ENCODE data around the gene EFCAB14.
A peak's percentile ranks its signal among the peaks of the same experiment; 100 is the strongest.
"Not testable (repeated sequence)": the region's sequence is repeated elsewhere in the genome, so short reads cannot be mapped to it uniquely, and the experiment has no call there.

EFCAB14 gene

DNA sequence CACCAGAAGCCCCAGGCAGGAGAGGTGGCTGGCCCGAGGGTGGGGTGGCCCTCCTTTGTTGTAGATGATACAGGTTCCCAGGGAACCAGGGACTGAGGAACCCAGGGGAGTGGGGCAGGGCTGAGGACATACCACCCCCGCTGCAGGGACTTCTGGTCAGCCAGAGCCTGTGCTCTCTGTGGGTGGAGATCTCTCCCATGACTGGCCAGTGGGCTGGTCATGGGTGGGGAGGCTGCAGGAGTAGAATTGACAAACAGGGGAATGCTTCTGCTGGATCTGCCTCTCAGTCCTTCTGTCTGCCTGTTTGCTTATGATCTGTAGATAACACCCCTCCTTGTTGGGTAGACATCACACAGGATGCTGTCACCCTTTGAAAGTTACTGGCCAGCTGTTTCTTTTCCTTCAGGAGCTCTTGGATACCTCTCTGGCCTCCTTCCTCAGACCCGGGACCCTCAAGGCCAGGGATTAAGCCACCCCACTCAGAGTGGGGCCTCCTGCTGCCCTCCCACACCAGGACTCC lies 2.8 kb upstream of the EFCAB14 start:
- no peak for DNase-seq

DNA sequence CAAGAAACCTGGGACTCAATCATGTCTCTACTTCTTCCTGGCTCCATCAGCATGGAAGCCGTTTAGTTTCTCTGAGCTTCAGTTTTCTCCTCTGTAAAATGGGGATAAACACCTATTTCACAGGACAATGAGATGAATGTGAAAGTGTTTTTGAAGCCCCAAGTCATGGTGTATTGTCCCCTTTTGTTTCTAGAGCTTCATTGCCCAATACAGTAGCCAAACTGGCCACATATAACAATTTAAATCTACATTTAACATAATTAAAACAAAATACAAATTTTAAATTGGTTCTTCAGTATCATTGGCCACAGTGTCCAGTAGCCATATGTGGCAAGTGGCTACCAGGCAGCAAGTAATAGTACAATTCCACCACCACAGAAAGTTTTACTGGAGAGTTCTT lies 2.3 kb upstream of the EFCAB14 start:
- DNase-seq: no peak

DNA sequence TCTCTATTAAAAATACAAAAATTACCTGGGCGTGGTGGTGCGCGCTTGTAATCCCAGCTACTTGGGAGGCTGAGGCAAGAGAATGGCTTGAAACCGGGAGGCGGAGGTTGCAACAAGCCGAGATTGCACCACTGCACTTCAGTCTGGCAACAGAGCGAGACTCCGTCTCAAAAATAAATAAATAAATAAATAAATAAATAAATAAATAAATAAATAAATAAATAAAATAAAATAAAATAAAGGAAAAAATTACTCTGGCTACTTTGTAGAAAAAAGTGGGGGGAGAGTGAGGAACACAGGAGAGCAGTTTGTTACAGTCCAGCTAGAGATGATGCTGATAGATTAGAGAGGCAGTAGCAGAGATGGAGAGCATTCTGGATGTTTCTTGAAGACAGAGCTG lies 1.4 kb upstream of the EFCAB14 start:
- DNase-seq: not testable (repeated sequence)

DNA sequence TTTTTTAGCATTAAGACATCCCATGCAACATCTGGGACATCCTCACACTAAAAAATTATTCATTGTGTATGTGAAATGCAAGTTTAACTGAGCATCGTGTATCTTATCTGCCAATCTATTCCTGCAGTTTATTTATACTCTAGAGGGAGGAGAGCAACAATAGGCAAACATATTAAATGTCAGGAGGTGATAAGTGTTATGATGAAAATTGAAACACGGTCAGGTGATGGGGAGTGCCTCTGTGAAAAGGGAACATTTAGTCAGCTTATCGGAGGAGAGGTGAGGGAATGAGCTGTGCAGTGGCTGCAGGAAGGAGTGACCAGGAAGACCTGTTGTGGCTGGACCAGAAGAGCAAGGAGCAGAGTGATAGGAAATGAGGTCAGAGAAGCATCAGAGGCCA lies 775 bp upstream of the EFCAB14 start:
- no peak for DNase-seq

DNA sequence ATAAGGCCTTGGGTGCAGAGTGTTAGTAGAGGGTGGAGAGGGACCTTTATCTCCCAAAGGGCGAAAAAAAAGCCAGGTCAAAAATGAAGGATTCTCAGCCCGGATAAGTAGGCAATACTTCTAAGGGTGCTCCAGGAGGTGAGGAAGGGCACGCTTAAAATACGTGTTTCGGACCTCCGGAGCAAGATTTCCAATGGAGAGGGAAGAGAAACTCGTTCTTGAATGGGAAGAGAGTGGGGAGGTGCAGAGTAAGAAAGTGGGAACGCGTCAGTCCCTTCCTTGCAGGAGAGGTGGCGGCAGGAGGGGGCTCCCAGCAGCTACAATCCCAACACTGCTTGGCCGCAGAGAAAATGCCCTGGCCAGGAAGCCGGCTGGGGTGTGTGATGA lies 581 bp downstream of the EFCAB14 start:
- DNase-seq: no peak

DNA sequence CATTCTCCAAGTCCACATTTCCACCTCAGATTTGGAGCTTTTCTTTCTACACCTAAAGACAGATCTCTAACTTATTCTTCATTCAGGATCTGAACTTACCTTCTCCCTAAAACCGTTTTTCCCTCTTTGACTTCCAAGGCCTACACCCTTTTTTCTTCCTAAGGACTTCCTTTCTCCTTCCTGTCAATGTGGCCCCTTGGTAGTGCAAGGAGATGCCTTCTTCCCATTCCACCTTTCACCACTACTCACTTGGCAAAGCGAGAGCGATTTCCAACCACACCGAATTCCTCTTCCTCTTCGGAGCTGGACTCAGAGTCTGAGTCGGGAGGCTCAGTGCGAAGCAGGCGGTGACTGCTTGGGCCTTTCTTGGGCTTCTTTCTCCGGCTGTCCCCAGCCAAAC lies 1.3 kb downstream of the EFCAB14 start:
- no peak for DNase-seq

DNA sequence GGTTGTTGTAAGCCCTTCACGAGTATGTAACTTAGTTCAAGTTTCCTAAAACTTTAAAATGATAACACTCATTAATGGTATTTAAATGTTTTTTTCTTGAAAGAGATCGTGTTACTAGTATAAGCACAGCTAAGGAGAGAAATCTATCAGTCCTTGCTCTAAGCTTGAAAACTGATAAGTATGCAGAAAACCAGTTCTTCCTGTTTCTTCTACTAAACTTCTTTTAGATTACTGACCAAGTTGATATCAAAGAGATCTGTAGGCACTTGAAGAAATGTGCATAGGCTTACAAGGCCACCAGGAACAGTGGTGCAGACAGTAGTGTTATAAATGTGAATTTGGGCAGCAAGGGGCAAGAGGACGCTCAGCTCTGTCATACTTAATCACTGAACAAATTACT lies 3.9 kb downstream of the EFCAB14 start:
- DNase-seq: no peak

DNA sequence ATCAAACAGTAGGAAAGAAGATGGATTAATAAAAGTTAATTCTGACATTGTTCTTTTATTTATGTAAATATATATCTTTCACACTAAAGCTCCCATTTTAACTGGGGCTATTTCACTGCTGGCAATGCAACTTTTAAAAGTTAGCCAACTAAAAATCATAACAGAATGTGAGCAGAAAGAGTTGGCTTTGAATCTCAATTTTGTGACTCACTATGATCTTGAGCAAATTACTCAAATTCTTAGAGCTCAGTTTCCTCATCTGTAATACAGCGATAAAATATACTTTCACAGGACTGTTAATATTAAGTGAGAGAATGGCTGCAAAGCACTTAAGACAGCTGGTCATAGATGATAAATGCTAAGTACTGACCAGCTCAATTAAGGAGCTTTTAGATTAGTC lies 10.8 kb downstream of the EFCAB14 start:
- DNase-seq: no peak

DNA sequence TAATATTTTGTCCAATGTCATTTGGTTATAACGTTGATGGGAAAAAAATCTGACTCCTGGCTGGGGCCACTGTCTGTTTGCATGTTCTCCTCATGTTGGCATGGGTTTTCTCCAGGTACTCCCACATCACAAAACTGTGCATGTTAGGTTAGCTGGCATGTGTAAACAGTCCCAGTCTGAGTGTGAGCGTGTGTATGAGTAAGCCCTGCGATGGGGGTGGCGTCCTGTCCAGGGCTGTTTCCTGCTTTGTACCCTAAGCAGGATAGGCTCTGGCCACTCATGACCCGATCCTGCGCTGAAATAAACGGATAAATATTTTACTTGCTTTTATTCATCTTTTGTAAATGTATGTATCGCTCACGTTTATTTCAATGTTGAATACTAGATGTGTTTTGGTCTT lies 13.5 kb downstream of the EFCAB14 start:
- DNase-seq: no peak

DNA sequence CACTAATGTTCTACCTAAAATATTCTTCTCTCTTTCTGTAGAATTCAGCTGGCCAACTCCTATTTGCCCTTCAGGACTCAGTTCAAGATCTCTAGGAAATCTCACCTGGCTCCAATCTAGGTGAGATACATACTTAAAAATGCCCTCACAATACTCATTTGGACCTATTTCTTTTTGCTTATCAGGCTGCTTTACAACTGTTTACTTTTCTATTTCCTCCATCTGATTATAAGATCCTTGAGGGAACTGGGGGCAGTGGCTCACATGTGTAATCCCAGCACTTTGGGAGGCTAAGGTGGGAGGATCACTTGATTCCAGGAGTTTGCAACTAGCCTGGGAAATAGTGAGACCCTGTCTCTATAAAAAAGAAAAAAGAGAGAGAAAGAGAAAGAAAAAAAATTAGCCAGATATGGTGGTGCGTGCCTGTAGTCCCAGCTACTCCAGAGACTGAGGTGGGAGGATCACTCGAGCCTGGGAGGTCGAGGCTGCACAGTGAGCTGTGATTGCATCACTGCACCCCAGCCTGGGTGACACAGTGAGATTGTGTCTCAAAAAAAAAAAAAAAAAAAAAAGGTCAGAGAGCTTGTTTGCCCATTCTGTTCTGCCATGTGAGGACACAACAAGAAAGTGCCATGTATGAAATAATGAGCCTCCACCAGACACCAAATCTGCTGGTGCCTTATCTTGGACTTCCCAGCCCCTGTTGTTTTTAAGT lies 14.8 kb downstream of the EFCAB14 start:
- DNase-seq: no peak

DNA sequence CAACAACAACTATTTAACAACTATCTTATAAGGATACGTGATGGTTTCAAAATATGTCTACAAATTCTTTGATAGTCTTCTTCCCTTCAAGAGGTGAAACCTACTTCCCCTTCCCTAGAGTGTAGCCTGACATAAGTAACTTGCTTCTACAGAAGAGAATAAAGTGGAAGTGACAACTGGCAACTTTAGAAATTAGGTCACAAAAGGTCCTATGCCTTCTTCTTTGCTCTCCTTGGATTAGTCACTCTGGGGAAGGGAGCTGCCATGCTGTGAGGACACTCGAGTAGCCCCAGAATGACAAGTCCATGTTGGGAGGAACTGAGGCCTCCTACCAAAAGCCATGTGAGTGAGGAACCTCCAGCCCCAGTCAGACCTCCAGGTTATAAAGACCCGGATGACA lies 19.2 kb downstream of the EFCAB14 start:
- DNase-seq: peak; percentile 45

DNA sequence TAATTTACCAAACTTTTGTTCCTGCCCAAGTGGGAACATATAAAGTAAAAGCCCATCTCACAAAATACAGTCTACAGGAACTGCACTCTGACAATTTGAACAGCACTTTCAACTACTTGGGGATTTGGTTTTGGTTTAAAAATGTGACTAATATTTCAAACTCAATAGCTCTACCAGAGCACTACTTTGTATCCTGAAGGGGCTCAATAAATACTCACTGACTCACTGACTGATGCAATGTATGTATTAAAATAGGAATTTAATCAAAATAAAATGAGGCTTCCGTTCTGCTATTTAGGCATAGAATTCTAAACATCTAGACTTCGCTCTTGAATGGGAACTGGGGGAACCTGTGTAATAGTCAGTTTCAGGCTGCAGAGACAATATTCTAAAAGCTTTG lies 21.9 kb downstream of the EFCAB14 start:
- no peak for DNase-seq

DNA sequence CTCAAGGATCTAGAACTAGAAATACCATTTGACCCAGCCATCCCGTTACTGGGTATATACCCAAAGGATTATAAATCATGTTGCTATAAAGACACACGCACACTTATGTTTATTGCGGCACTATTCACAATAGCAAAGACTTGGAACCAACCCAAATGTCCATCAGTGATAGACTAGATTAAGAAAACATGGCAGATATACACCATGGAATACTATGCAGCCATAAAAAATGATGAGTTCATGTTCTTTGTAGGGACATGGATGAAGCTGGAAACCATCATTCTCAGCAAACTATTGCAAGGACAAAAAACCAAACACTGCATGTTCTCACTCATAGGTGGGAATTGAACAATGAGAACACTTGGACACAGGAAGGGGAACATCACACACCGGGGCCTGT lies 24.2 kb downstream of the EFCAB14 start:
- DNase-seq: not testable (repeated sequence)

DNA sequence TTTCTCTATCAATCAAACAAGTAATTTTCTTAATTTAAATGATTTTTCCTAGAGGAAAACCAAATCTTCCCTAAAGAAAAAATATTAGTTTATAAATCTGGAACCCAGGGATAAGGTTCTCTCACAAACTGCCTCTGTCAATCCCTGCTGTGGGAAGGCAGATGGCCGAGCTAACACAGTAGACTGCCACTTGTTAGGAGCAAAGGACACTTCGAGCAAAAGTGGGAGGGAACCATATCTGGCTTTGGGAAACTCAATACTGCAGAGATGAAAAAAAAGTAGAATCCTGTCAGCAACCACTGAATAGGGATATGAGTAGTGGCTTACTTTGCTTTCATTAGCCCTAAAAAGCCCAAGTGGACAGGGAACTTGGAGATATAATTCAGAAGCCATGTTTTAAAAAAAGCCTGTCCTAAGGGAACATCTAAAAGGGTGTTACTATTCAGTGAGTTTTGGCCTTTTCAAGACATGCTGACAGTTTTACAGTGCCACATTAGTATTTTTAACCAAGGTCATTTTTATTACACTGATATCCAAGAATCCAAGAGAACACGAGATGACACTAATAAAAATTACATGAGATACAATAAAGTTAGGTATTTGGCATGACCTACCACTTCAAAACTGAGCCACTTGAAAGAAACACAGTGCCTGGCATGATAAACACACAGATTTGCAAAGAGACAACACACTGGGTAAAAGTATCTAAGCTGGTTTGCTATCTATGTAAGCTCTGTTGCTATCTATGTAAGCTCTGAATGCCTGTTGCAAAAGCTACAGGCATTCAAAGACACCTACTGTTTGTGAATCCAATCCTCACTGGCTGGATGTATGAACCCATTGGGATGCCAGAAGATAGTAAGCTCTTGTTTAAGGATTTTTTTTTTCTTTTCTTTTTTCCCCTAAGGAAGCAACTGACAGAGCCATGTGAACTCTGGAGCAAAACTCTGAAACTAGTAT lies 25.8 kb downstream of the EFCAB14 start:
- no peak for DNase-seq

DNA sequence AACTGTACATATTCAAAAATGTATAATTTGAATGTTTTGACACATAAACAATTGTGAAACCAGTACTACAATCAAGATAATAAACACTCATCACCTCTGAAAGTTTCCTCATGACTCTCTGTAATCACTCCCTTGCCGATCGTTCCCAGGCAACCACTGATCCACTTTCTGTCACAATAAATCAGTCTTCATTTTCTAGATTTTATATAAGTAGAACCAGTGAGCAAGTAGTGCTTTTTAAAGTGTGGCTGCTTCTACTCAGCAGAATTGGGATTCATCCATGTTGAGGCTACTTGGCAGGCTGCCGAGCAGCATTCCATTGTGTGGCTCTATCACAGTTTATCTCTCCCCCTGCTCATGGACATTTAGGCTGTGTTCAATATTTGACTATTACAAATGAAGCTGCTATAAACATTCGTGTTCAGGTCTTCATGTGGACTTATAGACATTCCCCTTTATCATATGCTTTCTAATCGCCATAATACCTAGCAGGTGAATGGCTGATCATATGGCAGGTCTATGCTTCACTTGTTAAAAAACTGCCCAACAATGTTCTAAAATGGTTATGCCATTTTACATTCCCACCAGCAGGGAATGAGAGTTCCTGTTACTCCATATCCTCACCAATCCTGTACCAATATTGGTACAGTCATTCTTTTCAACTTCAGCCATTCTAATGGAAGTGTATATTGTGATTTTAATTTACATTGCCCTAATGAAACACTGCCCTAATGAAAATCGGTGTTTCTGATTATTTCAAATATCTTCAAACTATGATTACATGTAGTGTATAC lies 26.7 kb downstream of the EFCAB14 start:
- no peak for DNase-seq

DNA sequence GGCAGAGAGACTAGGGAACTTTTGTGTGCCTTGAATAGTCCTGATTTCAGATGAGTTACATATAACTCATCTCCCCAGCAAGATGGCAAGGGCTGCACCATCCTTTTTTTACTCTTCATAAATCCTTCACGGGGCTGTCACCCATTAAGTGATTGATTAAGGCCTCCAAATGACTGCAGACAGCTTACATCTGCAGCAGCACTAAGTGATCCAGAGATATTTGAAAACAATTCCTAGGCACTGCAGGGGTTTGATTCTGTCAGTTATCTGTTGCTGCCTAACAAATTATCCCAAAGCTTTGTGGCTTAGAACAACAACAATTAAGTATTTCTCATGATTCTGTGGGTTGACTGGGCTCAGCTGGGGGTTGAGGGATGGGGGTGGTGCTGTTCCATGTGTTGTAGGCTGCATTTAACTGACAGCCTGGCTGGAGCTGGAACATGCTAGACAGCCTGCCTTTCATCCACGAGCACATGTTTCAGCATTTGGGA lies 27.9 kb downstream of the EFCAB14 start:
- DNase-seq: no peak

DNA sequence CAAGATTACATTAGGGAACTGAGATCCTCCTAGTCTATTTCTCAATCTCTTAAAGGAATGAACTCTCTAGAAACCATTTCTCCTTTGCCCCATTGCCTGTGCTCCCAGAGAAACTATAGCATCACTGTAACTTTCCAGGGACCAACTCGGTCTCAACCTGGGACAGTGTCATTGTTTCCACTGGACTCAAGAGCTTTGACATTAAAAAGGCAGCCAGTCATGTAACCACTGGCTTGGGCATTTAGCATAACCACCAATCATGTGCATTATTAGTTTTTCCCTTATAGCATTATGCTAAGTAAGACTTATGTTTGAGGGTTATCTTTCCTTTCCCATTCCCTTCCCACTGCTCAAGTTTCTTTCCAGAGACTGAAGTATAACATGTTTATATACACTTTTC lies 29.0 kb downstream of the EFCAB14 start:
- DNase-seq: no peak

DNA sequence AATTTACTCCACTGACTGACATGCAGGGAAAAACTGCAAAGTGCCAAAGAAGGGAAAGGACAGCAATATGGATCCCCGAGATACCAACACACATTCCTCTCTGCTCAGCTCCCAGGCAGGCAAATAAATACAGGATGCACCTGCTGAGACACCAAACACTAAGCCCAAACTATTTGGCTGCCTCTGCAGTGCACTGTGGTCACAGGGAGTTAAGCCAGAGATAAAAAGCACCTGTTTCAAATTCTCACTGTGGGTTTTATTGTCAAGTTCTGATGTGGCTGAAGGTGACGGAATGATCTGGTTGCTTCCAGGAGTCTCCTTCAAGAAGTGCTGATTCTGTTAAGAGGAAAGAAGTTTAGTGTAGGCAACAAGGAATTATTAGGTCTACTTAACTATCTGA lies 29.6 kb downstream of the EFCAB14 start:
- peak; percentile 40 for DNase-seq

DNA sequence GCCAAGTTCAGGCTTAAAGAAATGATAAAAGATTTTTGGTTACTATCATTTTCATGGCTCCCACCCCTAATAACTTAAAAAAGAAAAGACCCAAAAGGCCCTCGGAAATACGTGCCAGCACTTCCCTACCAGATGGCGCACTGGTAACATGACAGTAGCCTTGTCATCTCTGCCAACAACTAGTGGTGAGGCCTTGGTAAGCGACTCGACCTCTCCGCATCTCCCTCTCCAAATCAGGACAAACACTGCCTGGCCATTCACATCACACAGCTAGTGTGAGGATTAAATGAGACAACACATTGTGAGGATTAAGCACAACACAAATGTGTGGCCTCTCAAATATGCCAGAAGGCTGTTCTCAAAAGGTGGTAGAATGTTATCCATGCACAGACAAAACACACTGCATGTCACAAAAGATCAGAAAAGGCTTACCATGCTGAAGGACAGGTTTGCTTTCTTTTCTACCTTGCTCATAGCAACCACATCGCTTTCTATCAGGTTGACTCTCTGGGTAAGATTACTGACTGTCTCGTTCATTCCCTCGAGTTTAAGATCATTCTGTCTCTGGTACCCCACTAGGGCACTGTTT lies 30.9 kb downstream of the EFCAB14 start:
- DNase-seq: no peak

DNA sequence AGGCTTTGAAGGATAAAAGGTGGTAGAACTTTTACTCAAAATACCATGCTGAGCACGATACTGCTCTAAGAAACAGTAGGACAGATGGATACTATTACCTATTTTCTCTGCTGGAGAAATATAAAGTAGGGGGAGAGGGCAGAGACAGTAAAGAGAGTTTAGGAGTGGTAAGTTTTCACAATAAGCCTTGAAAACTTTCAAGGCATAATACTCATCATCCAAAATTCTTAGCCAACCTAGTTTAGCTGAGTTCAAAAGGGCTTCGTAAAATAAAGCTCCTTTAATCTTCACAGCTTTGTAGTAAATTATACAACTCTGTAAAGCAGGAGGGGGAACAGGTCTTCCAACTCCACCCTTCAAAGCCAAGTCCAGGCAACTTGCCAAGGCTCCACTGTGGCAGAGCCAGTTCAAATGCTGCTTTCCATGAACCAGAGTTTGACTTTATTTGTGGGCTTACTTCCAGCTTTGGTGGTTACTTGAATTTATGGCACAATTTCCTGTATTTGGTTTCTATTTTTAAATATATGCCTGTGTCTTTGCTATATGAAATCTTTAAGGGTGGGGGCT lies 31.7 kb downstream of the EFCAB14 start:
- peak; percentile 85 for DNase-seq

DNA sequence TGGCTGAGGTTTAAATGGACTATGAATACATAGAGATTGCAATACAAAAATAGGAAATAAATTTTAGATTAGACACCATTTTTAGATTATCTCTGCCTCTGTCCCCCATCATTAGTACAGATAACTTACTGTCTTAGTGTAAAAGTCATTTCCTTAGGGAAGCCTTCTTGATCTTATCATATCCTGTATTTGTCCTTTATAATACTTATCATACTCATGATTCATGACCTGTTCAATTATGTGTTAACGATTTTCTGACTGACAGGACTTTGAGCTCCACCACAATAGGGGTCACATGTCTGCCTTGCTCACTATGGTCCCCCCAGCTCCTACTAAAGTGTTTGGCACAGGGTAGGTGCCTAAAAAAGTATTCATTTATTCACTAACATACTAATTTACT lies 32.7 kb downstream of the EFCAB14 start:
- peak; percentile 6 for DNase-seq

DNA sequence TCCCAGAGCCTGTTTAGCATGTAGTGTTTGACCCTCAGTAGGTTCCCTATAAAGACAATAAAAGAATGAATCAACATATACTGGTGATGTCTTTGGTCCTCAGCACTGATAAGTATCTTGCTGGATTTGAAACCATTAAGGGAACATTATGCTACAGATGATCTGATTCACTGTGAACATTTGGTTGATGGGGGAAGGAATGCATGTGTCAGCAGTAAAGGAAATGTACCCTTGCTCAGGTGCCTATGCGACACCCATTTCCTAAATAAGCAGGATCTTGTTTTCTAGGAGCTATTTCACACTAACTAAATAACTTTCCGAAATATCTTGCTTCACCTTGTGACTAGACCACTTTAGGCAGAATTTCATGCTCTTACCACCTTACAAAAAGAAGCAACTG lies 34.2 kb downstream of the EFCAB14 start:
- no peak for DNase-seq

All from GF-D8 (cell line).